Measurements from ENCODE around the gene ADPGK.

DNA sequence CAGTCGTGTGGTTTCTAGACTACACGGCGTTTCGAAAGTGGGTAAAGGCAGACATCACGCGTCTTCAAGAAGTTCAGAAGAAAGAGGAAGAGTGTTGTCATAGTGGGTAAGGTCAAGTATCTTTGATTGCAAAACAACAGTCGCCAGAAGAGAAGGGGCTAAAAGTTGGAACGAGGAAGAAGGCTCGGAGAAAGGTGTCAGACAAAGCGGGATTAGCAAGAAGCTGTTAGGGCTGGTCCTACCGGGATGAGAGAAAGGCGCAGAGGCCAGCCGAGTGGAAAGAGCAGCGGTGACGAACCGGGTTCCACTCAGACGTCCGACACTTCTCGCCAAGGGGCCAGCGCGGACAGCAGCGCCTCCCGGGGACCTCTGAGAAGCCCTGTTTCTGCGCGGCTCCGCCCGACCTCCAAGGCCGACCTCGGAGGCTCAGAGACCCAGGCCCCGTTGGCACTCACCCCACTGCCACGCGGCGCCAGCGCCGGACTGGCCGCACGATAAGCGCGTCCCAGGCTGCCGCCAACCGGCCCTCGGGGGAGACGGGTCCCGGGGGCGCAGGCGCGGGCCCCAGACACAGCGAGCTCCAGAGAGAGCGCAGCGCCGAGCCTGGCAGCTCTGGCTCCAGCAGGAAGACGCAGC is 436 bp downstream of the ADPGK start:
- TF ChIP-seq, protein P1, sequence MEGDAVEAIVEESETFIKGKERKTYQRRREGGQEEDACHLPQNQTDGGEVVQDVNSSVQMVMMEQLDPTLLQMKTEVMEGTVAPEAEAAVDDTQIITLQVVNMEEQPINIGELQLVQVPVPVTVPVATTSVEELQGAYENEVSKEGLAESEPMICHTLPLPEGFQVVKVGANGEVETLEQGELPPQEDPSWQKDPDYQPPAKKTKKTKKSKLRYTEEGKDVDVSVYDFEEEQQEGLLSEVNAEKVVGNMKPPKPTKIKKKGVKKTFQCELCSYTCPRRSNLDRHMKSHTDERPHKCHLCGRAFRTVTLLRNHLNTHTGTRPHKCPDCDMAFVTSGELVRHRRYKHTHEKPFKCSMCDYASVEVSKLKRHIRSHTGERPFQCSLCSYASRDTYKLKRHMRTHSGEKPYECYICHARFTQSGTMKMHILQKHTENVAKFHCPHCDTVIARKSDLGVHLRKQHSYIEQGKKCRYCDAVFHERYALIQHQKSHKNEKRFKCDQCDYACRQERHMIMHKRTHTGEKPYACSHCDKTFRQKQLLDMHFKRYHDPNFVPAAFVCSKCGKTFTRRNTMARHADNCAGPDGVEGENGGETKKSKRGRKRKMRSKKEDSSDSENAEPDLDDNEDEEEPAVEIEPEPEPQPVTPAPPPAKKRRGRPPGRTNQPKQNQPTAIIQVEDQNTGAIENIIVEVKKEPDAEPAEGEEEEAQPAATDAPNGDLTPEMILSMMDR (IDR thresholded peaks at IDR 0.05 in 4 of 5, conservative IDR thresholded peaks at IDR 0.05 in 1 of 5): no peak
- no peak for TF ChIP-seq POLR2A (IDR thresholded peaks at IDR 0.05)
